Activated CD4-positive, alpha-beta T cell treated with anti-CD3 and anti-CD28 coated beads for 48 hours (primary cell): ENCODE data around the gene CREBRF.

ENCODE experiments used
- DNase-seq: peaks from one replicate; pipeline ENCODE4 v3.0.0-alpha.2; 2020

The CREBRF gene

GRCh38 chr5:173158366-173158765, 102.2 kb downstream of the CREBRF start:
- no peak for DNase-seq

- no peak for DNase-seq
Observed at GRCh38 chr5:173159256-173159655, 103.1 kb downstream of the CREBRF start.

GRCh38 chr5:173161148-173161547, 105.0 kb downstream of the CREBRF start:
- DNase-seq = no peak

GRCh38 chr5:173163219-173163618, 107.1 kb downstream of the CREBRF start:
- DNase-seq = no peak

GRCh38 chr5:173165177-173166016, 109.2 kb downstream of the CREBRF start:
- no peak for DNase-seq

- no peak for DNase-seq
Observed at GRCh38 chr5:173172166-173172565, 116.0 kb downstream of the CREBRF start.

- DNase-seq = no peak
Observed at GRCh38 chr5:173175523-173175922, 119.4 kb downstream of the CREBRF start.

GRCh38 chr5:173178369-173178910, 122.3 kb downstream of the CREBRF start:
- DNase-seq = peak; percentile 24

- no peak for DNase-seq
Observed at GRCh38 chr5:173180331-173180730, 124.2 kb downstream of the CREBRF start.

GRCh38 chr5:173187054-173187743, 131.0 kb downstream of the CREBRF start:
- peak; percentile 24 for DNase-seq

GRCh38 chr5:173188280-173188679, 132.1 kb downstream of the CREBRF start:
- DNase-seq = no peak
